SK-N-SH (cell line): Measurements from ENCODE around the gene B4GALNT4. TPM values are rescaled to one million over a fixed set of nuclear protein-coding genes. Genes with fewer than 3 reads are reported as not detected.

Experiments
- CTCF ChIA-PET: fragments of 300-600, 350-600 bp; formaldehyde crosslinking; extraction: SDS; loops from one replicate; lab custom pipeline; 2021; lab: Yijun Ruan, JAX
- POLR2A ChIA-PET: fragments of 350-600 bp; sonication (Branson Sonifier 250); formaldehyde crosslinking; extraction: SDS; loops from one replicate; lab custom pipeline; 2020; ENCODE audit warnings: antibody characterized with exemption, inconsistent platforms; lab: Yijun Ruan, JAX
- DNase-seq: peaks from one replicate; pipeline ENCODE4 v3.0.0; 2012
- H2AFZ ChIP-seq: fragments of 200-600 bp; sonication (generic); 2 replicates; pipeline ENCODE4 v1.8.1; 2016; ENCODE audit warnings: antibody characterized with exemption, mild to moderate bottlenecking, low read depth
- H3F3A ChIP-seq: fragments of 200-600 bp; sonication (generic); replicated peaks from 2 replicates; pipeline ENCODE3; 2016; ENCODE audit warnings: antibody characterized with exemption, mild to moderate bottlenecking; ENCODE audit not compliant: insufficient read depth
- H3K27ac ChIP-seq, 2 experiments: fragments of 200-500 bp in 1 of 2; fragments of 200-600 bp in 1 of 2; sonication (Bioruptor generic) in 1 of 2; sonication (generic), shearing (Covaris generic) in 1 of 2; 2 replicates each; pipeline versions ENCODE4 v1.5.1 to v1.6.1; 2014 to 2016; ENCODE audit warnings: low read depth in 2 of 2, inconsistent platforms in 1 of 2, low read length in 1 of 2, mild to moderate bottlenecking in 1 of 2, mixed read lengths in 1 of 2
- H3K27me3 ChIP-seq: fragments of 200-600 bp; sonication (generic), shearing (Covaris generic); 2 replicates; pipeline ENCODE4 v1.6.1; 2016; ENCODE audit warnings: mixed run types; ENCODE audit not compliant: insufficient read depth
- H3K36me3 ChIP-seq, 2 experiments: fragments of 200-500 bp in 1 of 2; fragments of 200-600 bp in 1 of 2; sonication (Bioruptor generic) in 1 of 2; sonication (generic) in 1 of 2; replicated peaks in 1 of 2; 2 replicates each; pipeline versions ENCODE3 to v1.5.1; 2014 to 2016; ENCODE audit warnings: low read length in 1 of 2, mild to moderate bottlenecking in 1 of 2; ENCODE audit not compliant: insufficient read depth in 2 of 2, control insufficient read depth in 1 of 2
- H3K4me1 ChIP-seq, 2 experiments: fragments of 200-500 bp in 1 of 2; fragments of 200-600 bp in 1 of 2; sonication (Bioruptor generic) in 1 of 2; sonication (generic), shearing (Covaris generic) in 1 of 2; 2 replicates each; pipeline versions ENCODE4 v1.5.1 to v1.6.1; 2014 to 2016; ENCODE audit warnings: low read depth in 1 of 2, low read length in 1 of 2, mixed run types in 1 of 2; ENCODE audit not compliant: insufficient read depth in 2 of 2, control insufficient read depth in 1 of 2
- H3K4me2 ChIP-seq: fragments of 200-600 bp; sonication (generic), shearing (Covaris generic); 2 replicates; pipeline ENCODE4 v1.6.1; 2017; ENCODE audit warnings: mixed run types
- H3K4me3 ChIP-seq, 2 experiments: fragments of 200-500 bp in 1 of 2; fragments of 200-600 bp in 1 of 2; sonication (Bioruptor generic) in 1 of 2; sonication (generic), shearing (Covaris generic) in 1 of 2; 2 replicates each; pipeline versions ENCODE4 v1.5.1 to v1.8.1; 2014 to 2016; ENCODE audit warnings: low read depth in 2 of 2, inconsistent platforms in 1 of 2, low read length in 1 of 2, mild to moderate bottlenecking in 1 of 2, mixed read lengths in 1 of 2, moderate library complexity in 1 of 2
- H3K79me2 ChIP-seq: fragments of 200-600 bp; sonication (generic); 2 replicates; pipeline ENCODE4 v1.8.1; 2017; ENCODE audit warnings: mild to moderate bottlenecking; ENCODE audit not compliant: insufficient read depth
- H3K9ac ChIP-seq: fragments of 200-600 bp; sonication (generic); 2 replicates; pipeline ENCODE4 v1.6.1; 2017; ENCODE audit warnings: mixed run types
- H3K9me2 ChIP-seq: fragments of 200-600 bp; sonication (generic); 2 replicates; pipeline ENCODE4 v1.6.1; 2017; ENCODE audit warnings: mixed run types
- H3K9me3 ChIP-seq: fragments of 200-600 bp; sonication (generic); 2 replicates; pipeline ENCODE4 v1.6.1; 2017; ENCODE audit warnings: mixed run types, mild to moderate bottlenecking, moderate library complexity
- H4K20me1 ChIP-seq: fragments of 200-600 bp; sonication (generic); 2 replicates; pipeline ENCODE4 v1.6.1; 2017; ENCODE audit warnings: mild to moderate bottlenecking, mixed run types; ENCODE audit not compliant: insufficient read depth
- CHD2 ChIP-seq: fragments of 150-350 bp; IDR thresholded peaks from 2 replicates; pipeline ENCODE4 v1.6.1; 2018; ENCODE audit warnings: low read length; ENCODE audit not compliant: partially characterized antibody
- ELF1 ChIP-seq: IDR thresholded peaks from 2 replicates; pipeline ENCODE4 v1.4.0; 2012
- EP300 ChIP-seq, 2 experiments: IDR thresholded peaks; 2 replicates each; pipeline versions ENCODE4 v1.4.0 to v1.6.1; 2012; ENCODE audit warnings: borderline replicate concordance in 1 of 2, low read depth in 1 of 2, low read length in 1 of 2
- FOSL2 ChIP-seq: IDR thresholded peaks from 2 replicates; pipeline ENCODE4 v1.4.0; 2012; ENCODE audit warnings: low read depth, mild to moderate bottlenecking, moderate library complexity, borderline replicate concordance
- GATA2 ChIP-seq: sonication (generic); formaldehyde crosslinking; IDR thresholded peaks from 2 replicates; pipeline ENCODE4 v1.5.0; 2020; ENCODE audit warnings: mild to moderate bottlenecking, missing genetic modification reagents
- JUND ChIP-seq: IDR thresholded peaks from 2 replicates; pipeline ENCODE4 v1.4.0; 2012
- MAX ChIP-seq: IDR thresholded peaks from 2 replicates; pipeline ENCODE4 v1.4.0; 2012; ENCODE audit warnings: low read depth
- NRF1 ChIP-seq: IDR thresholded peaks from 2 replicates; pipeline ENCODE4 v1.6.1; 2012; ENCODE audit warnings: low read depth, mild to moderate bottlenecking, low read length
- RFX5 ChIP-seq: IDR thresholded peaks from 2 replicates; pipeline ENCODE4 v1.6.1; 2012; ENCODE audit warnings: mild to moderate bottlenecking, improper control_type of control experiment, low read length
- RXRA ChIP-seq: IDR thresholded peaks from 2 replicates; pipeline ENCODE4 v1.4.0; 2012; ENCODE audit warnings: low read depth, mild to moderate bottlenecking, borderline replicate concordance
- TAF1 ChIP-seq: IDR thresholded peaks from 2 replicates; pipeline ENCODE4 v1.6.1; 2012; ENCODE audit warnings: low read depth, mild to moderate bottlenecking, low read length, moderate library complexity, borderline replicate concordance
- TCF12 ChIP-seq: IDR thresholded peaks from 2 replicates; pipeline ENCODE4 v1.4.0; 2012
- TEAD4 ChIP-seq: IDR thresholded peaks from 2 replicates; pipeline ENCODE4 v1.4.0; 2012; ENCODE audit warnings: mild to moderate bottlenecking, borderline replicate concordance; ENCODE audit not compliant: insufficient read depth
- USF2 ChIP-seq: fragments of 150-350 bp; IDR thresholded peaks from 2 replicates; pipeline ENCODE4 v1.6.1; 2017; ENCODE audit warnings: antibody characterized with exemption, low read length, low read depth, borderline replicate concordance
- WGBS: methylation state at CpG from one replicate; pipeline ENCODE4 v1.1.6; 2017; ENCODE audit warnings: low lambda C conversion rate; 5-methylcytosine and 5-hydroxymethylcytosine counted together
- polyA plus RNA-seq, 3 experiments: library from polyadenylated mRNA; depleted of rRNA; stranded (reverse); fragments of >200 nt; gene quantifications; 2 replicates each; pipeline ENCODE4 v1.2.3, GENCODE V29; 2012
- TF ChIP-seq, protein P1 (sequence below): IDR thresholded peaks from 2 replicates; pipeline ENCODE4; 2012
- TF ChIP-seq, protein P2 (sequence below): fragments of 150-350 bp; IDR thresholded peaks from 2 replicates; pipeline ENCODE4 v1.6.1; 2016; ENCODE audit warnings: mild to moderate bottlenecking, low read depth, low read length

The B4GALNT4 gene
- polyA plus RNA-seq, 1 of the 3 experiments (the other 2 are of a cell fraction), result 66.7 TPM

- WGBS, result 90% methylated on average over 4 of the region's 4 CpGs
- H3K9me2 ChIP-seq, result no peaks in the 10 kb centered on the region; the same call in 1 of the 2 replicates
- no peaks in the 10 kb centered on the region for H3K9me3 ChIP-seq
- H4K20me1 ChIP-seq, result no peaks in the 10 kb centered on the region
- no peaks in the 10 kb centered on the region; the same call in 1 of the 2 replicates for H3K27me3 ChIP-seq
- H2AFZ ChIP-seq, result no peak overlapping the region
- no peak for TF ChIP-seq TEAD4
- no peak for TF ChIP-seq JUND
- TF ChIP-seq RXRA, result no peak
- no peak for TF ChIP-seq TAF1
- no peak for TF ChIP-seq NRF1
- TF ChIP-seq GATA2 (CRISPR knock-in tag), result no peak
- no peak for TF ChIP-seq ELF1
- no peaks in the 10 kb centered on the region for H3K36me3 ChIP-seq
- H3K27ac ChIP-seq, result no peak overlapping the region
- H3K4me3 ChIP-seq, result no peak overlapping the region
- ChIA-PET CTCF (interaction anchor here (1.0 kb wide), 1 partner anchor 11 kb away, joined by 3 read pairs; no protein-coding TSS in a partner anchor), POLR2A (no interaction called here)
- DNase-seq, result no peak
- no peaks in the 10 kb centered on the region for H3F3A ChIP-seq
- H3K4me1 ChIP-seq, result no peaks in the 10 kb centered on the region
- H3K9ac ChIP-seq, result no peak overlapping the region
- no peak overlapping the region for H3K4me2 ChIP-seq
- H3K79me2 ChIP-seq, result no peaks in the 10 kb centered on the region
Measured at GRCh38 chr11:336659-337198, 32.6 kb upstream of the B4GALNT4 start.

DNA sequence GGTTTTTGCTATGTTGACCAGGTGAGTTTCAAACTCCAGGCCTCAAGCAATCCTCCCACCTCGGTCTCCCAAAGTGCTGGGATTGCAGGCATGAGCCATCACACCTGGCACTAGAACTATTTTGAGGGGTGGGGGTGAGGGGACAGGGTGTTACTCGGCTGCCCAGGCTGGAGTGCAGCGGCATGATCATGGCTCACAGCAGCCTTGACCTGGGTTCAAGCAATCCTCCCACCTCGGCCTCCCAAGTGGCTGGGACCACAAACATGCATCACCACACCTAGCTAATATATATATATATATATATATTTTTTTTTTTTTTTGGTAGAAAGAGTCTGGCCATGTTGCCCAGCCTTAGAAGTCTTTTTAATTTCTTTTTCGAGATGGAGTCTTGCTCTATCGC lies 31.6 kb upstream of the B4GALNT4 start:
- H3K79me2 ChIP-seq, result no peaks in the 10 kb centered on the region
- no peaks in the 10 kb centered on the region for H4K20me1 ChIP-seq
- no peak overlapping the region for H3K4me2 ChIP-seq
- no peak overlapping the region for H2AFZ ChIP-seq
- no peak overlapping the region for H3K4me3 ChIP-seq
- 69% methylated on average over 6 of the region's 6 CpGs for WGBS
- no peaks in the 10 kb centered on the region for H3K9me3 ChIP-seq
- no peaks in the 10 kb centered on the region for H3F3A ChIP-seq
- ChIA-PET CTCF (interaction anchor here (1.0 kb wide), 1 partner anchor 10 kb away, joined by 3 read pairs; no protein-coding TSS in a partner anchor), POLR2A (no interaction called here)
- no peaks in the 10 kb centered on the region; the same call in 1 of the 2 replicates for H3K9me2 ChIP-seq
- H3K4me1 ChIP-seq, result no peaks in the 10 kb centered on the region
- TF ChIP-seq, protein P1, sequence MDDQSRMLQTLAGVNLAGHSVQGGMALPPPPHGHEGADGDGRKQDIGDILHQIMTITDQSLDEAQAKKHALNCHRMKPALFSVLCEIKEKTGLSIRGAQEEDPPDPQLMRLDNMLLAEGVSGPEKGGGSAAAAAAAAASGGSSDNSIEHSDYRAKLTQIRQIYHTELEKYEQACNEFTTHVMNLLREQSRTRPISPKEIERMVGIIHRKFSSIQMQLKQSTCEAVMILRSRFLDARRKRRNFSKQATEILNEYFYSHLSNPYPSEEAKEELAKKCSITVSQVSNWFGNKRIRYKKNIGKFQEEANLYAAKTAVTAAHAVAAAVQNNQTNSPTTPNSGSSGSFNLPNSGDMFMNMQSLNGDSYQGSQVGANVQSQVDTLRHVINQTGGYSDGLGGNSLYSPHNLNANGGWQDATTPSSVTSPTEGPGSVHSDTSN, result no peak
- TF ChIP-seq CHD2 (no peak), RFX5 (no peak), TCF12 (no peak), MAX (no peak)
- H3K36me3 ChIP-seq, result no peaks in the 10 kb centered on the region
- no peak overlapping the region for H3K9ac ChIP-seq
- DNase-seq, result no peak
- H3K27ac ChIP-seq, result no peak overlapping the region
- no peaks in the 10 kb centered on the region; the same call in 1 of the 2 replicates for H3K27me3 ChIP-seq

GRCh38 chr11:339963-340362 lies 29.3 kb upstream of the B4GALNT4 start:
- no peak for DNase-seq
- POLR2A ChIA-PET, result no interaction called here
- no peaks in the 10 kb centered on the region; the same call in 1 of the 2 replicates for H3K9me2 ChIP-seq
- H3K36me3 ChIP-seq, result no peaks in the 10 kb centered on the region
- WGBS, result 88% methylated on average over 2 of the region's 2 CpGs
- CTCF ChIA-PET, result interaction anchor here (0.6 to 1.5 kb wide), 4 partner anchors 16 to 165 kb away, joined by 3 to 5 read pairs (median 4); no protein-coding TSS in a partner anchor
- no peak overlapping the region for H3K9ac ChIP-seq
- no peak overlapping the region for H3K4me2 ChIP-seq
- H3K4me1 ChIP-seq, result no peaks in the 10 kb centered on the region
- H3K27ac ChIP-seq, result no peak overlapping the region
- H4K20me1 ChIP-seq, result no peaks in the 10 kb centered on the region
- no peaks in the 10 kb centered on the region for H3K9me3 ChIP-seq
- H3K4me3 ChIP-seq, result no peak overlapping the region
- no peaks in the 10 kb centered on the region for H3F3A ChIP-seq
- H2AFZ ChIP-seq, result no peak overlapping the region
- no peaks in the 10 kb centered on the region; the same call in 1 of the 2 replicates for H3K27me3 ChIP-seq
- no peaks in the 10 kb centered on the region for H3K79me2 ChIP-seq
- TF ChIP-seq, protein P1, result no peak
- TF ChIP-seq FOSL2 (no peak), TAF1 (no peak), USF2 (no peak), MAX (no peak), RFX5 (no peak), CHD2 (no peak), GATA2 (CRISPR knock-in tag) (no peak), EP300 (IDR thresholded peaks at IDR 0.05; ENCODE audit: borderline replicate concordance in 1 of 2, low read depth in 1 of 2, low read length in 1 of 2) (no peak)
- TF ChIP-seq, protein P2, sequence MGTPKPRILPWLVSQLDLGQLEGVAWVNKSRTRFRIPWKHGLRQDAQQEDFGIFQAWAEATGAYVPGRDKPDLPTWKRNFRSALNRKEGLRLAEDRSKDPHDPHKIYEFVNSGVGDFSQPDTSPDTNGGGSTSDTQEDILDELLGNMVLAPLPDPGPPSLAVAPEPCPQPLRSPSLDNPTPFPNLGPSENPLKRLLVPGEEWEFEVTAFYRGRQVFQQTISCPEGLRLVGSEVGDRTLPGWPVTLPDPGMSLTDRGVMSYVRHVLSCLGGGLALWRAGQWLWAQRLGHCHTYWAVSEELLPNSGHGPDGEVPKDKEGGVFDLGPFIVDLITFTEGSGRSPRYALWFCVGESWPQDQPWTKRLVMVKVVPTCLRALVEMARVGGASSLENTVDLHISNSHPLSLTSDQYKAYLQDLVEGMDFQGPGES, result no peak
